IMR-90 (cell line): ENCODE data around the gene LRRN2. TPM values are rescaled to one million over a fixed set of nuclear protein-coding genes. Genes with fewer than 3 reads are reported as not detected.

Source experiments
- ATAC-seq: fragments of 200-7000 bp; cut with Tn5 transposase; 2 replicates; pipeline ENCODE4 v1.9.1; 2020; ENCODE audit warnings: low read depth, mild to moderate bottlenecking, moderate library complexity
- BruUV-seq: library from RNA; stranded (reverse); fragments of 400-500 nt; replicated peaks from 2 replicates; lab custom pipeline; 2021; lab: Mats Ljungman, UMichigan
- CTCF ChIA-PET: fragments of 300-600 bp; formaldehyde crosslinking; extraction: SDS; loops from one replicate; lab custom pipeline; 2021; ENCODE audit warnings: antibody characterized with exemption; lab: Yijun Ruan, JAX
- POLR2A ChIA-PET: fragments of 300-600 bp; sonication (Branson Sonifier 250); formaldehyde crosslinking; loops from one replicate; lab custom pipeline; 2022; ENCODE audit warnings: antibody characterized with exemption; ENCODE audit not compliant: unreplicated experiment; lab: Charles Lee
- DNase-seq: peaks from one replicate; pipeline ENCODE4 v3.0.0; 2013
- H2AFZ ChIP-seq: replicated peaks from 2 replicates; pipeline ENCODE3; 2013; ENCODE audit warnings: low read length, mild to moderate bottlenecking; ENCODE audit not compliant: poor library complexity
- H2AK5ac ChIP-seq: 2 replicates; pipeline ENCODE4 v1.6.1; 2013; ENCODE audit warnings: low read depth, low read length, inconsistent platforms
- H2AK9ac ChIP-seq: replicated peaks from 2 replicates; pipeline ENCODE3; 2013; ENCODE audit warnings: mild to moderate bottlenecking, low read depth, low read length, moderate library complexity; ENCODE audit not compliant: poor library complexity
- H2BK120ac ChIP-seq: 2 replicates; pipeline ENCODE4 v1.6.1; 2013; ENCODE audit warnings: low read depth, low read length, inconsistent platforms
- H2BK15ac ChIP-seq: 3 replicates; pipeline ENCODE4 v1.6.1; 2013; ENCODE audit warnings: low read depth, low read length, inconsistent platforms
- H2BK20ac ChIP-seq: 2 replicates; pipeline ENCODE4 v1.6.1; 2013; ENCODE audit warnings: low read depth, mild to moderate bottlenecking, inconsistent platforms, low read length, moderate library complexity
- H2BK5ac ChIP-seq: 2 replicates; pipeline ENCODE4 v1.6.1; 2013; ENCODE audit warnings: mild to moderate bottlenecking, low read depth, low read length, inconsistent platforms; ENCODE audit not compliant: poor library complexity, severe bottlenecking
- H3K14ac ChIP-seq: replicated peaks from 2 replicates; pipeline ENCODE4 v1.6.1; 2013; ENCODE audit warnings: low read depth, low read length, inconsistent platforms
- H3K18ac ChIP-seq: 2 replicates; pipeline ENCODE4 v1.6.1; 2013; ENCODE audit warnings: low read depth, low read length, control low read depth
- H3K23ac ChIP-seq: 2 replicates; pipeline ENCODE4 v1.6.1; 2013; ENCODE audit warnings: low read depth, low read length, inconsistent platforms
- H3K27ac ChIP-seq: 2 replicates; pipeline ENCODE4 v1.5.1; 2013; ENCODE audit warnings: mild to moderate bottlenecking, control low read depth, low read length; ENCODE audit not compliant: insufficient read depth
- H3K27me3 ChIP-seq: 2 replicates; pipeline ENCODE4 v1.6.1; 2013; ENCODE audit warnings: low read length; ENCODE audit not compliant: control insufficient read depth, insufficient read depth
- H3K36me3 ChIP-seq: 2 replicates; pipeline ENCODE4 v1.6.1; 2013; ENCODE audit warnings: low read length, mixed read lengths; ENCODE audit not compliant: control insufficient read depth, insufficient read depth
- H3K4ac ChIP-seq: 2 replicates; pipeline ENCODE4 v1.6.1; 2013; ENCODE audit warnings: low read depth, low read length, inconsistent platforms
- H3K4me1 ChIP-seq: 2 replicates; pipeline ENCODE4 v1.6.1; 2013; ENCODE audit warnings: low read length, mixed read lengths; ENCODE audit not compliant: control insufficient read depth, insufficient read depth
- H3K4me2 ChIP-seq: 2 replicates; pipeline ENCODE4 v1.6.1; 2013; ENCODE audit warnings: low read depth, mild to moderate bottlenecking, control low read depth, low read length, moderate library complexity
- H3K4me3 ChIP-seq: 2 replicates; pipeline ENCODE4 v1.5.1; 2013; ENCODE audit warnings: low read depth, mild to moderate bottlenecking, control low read depth, low read length, moderate library complexity; ENCODE audit not compliant: insufficient read depth
- H3K56ac ChIP-seq: 2 replicates; pipeline ENCODE4 v1.6.1; 2013; ENCODE audit warnings: low read length, inconsistent platforms; ENCODE audit not compliant: insufficient read depth; ENCODE audit errors: extremely low read depth
- H3K79me1 ChIP-seq, 2 experiments: 2 replicates each; pipeline ENCODE4 v1.6.1; 2013; ENCODE audit warnings: low read length in 2 of 2, inconsistent platforms in 1 of 2, low read depth in 1 of 2
- H3K9ac ChIP-seq: 2 replicates; pipeline ENCODE4 v1.6.1; 2013; ENCODE audit warnings: low read depth, low read length, control low read depth
- H3K9me1 ChIP-seq: 2 replicates; pipeline ENCODE4 v1.6.1; 2013; ENCODE audit warnings: low read length, inconsistent platforms; ENCODE audit not compliant: insufficient read depth
- H3K9me3 ChIP-seq: 2 replicates; pipeline ENCODE4 v1.6.1; 2013; ENCODE audit warnings: low read length; ENCODE audit not compliant: control insufficient read depth, insufficient read depth
- H4K20me1 ChIP-seq: 2 replicates; pipeline ENCODE4 v1.6.1; 2013; ENCODE audit warnings: low read length, inconsistent platforms; ENCODE audit not compliant: insufficient read depth
- H4K5ac ChIP-seq: 2 replicates; pipeline ENCODE4 v1.6.1; 2013; ENCODE audit warnings: mild to moderate bottlenecking, low read depth, low read length, control low read depth
- H4K8ac ChIP-seq, 2 experiments: 2 replicates each; pipeline ENCODE4 v1.6.1; 2013; ENCODE audit warnings: low read depth in 2 of 2, low read length in 2 of 2, control low read depth in 1 of 2, inconsistent platforms in 1 of 2
- H4K91ac ChIP-seq: 2 replicates; pipeline ENCODE4 v1.6.1; 2013; ENCODE audit warnings: low read depth, low read length, inconsistent platforms; ENCODE audit not compliant: insufficient read depth
- CEBPB ChIP-seq: IDR thresholded peaks from 2 replicates; pipeline ENCODE4 v1.6.1; 2012; ENCODE audit warnings: low read depth, low read length, improper control_type of control experiment
- MAZ ChIP-seq: IDR thresholded peaks from 2 replicates; pipeline ENCODE4 v1.6.1; 2012; ENCODE audit warnings: low read depth, mild to moderate bottlenecking, low read length, improper control_type of control experiment, moderate library complexity, borderline replicate concordance
- POLR2A ChIP-seq: IDR thresholded peaks from 2 replicates; pipeline ENCODE4 v1.6.1; 2012; ENCODE audit warnings: mild to moderate bottlenecking, low read depth, low read length
- RAD21 ChIP-seq: IDR thresholded peaks from 2 replicates; pipeline ENCODE4 v1.6.1; 2012; ENCODE audit warnings: low read length, improper control_type of control experiment
- RCOR1 ChIP-seq: IDR thresholded peaks from 2 replicates; pipeline ENCODE4 v1.6.1; 2012; ENCODE audit warnings: mild to moderate bottlenecking, low read length, improper control_type of control experiment; ENCODE audit not compliant: insufficient replicate concordance
- WGBS, 2 experiments: methylation state at CpG; one replicate each; pipeline versions ENCODE4 v1.1.5 to v1.1.7; 2013; ENCODE audit warnings: missing lambda C conversion rate in 2 of 2; ENCODE audit not compliant: insufficient read length in 1 of 2; ENCODE audit errors: extremely low coverage in 2 of 2; 5-methylcytosine and 5-hydroxymethylcytosine counted together
- dilution Hi-C: fragments of 300-500 bp; cut with HindIII; formaldehyde crosslinking; loops from one replicate; pipeline ENCODE4 v1.14.3; 2018; ENCODE audit warnings: low sequenced_read_pairs; ENCODE audit not compliant: unreplicated experiment
- in situ Hi-C: fragments of 300-500 bp; cut with MboI; formaldehyde crosslinking; loops from 3 replicates; pipeline ENCODE4 v1.14.3; 2019; ENCODE audit warnings: low sequenced_read_pairs, inconsistent platforms, mixed read lengths
- intact Hi-C: fragments of 100-400 bp; cut with micrococcal nuclease; formaldehyde crosslinking; loops from 2 replicates; pipeline ENCODE4 v1.10.0; 2022
- polyA plus RNA-seq, 3 experiments: library from polyadenylated mRNA; depleted of rRNA; stranded (reverse); fragments of >200 nt; gene quantifications; 2 replicates each; pipeline ENCODE4 v1.2.3, GENCODE V29; 2012; ENCODE audit warnings: low replicate concordance in 1 of 3
- total RNA-seq: library from RNA; depleted of rRNA; stranded (reverse); fragments of >200 nt; gene quantifications from 2 replicates; pipeline ENCODE4 v1.2.3, GENCODE V29; 2012
- TF ChIP-seq, protein P1 (sequence below): fragments of 150-350 bp; IDR thresholded peaks from 2 replicates; pipeline ENCODE4 v1.6.1; 2016; ENCODE audit warnings: low read depth, mild to moderate bottlenecking, low read length, moderate library complexity, borderline replicate concordance

Gene LRRN2
- total and polyA plus RNA-seq, 2 of the 4 experiments (the other 2 are of a cell fraction) = not detected

DNA sequence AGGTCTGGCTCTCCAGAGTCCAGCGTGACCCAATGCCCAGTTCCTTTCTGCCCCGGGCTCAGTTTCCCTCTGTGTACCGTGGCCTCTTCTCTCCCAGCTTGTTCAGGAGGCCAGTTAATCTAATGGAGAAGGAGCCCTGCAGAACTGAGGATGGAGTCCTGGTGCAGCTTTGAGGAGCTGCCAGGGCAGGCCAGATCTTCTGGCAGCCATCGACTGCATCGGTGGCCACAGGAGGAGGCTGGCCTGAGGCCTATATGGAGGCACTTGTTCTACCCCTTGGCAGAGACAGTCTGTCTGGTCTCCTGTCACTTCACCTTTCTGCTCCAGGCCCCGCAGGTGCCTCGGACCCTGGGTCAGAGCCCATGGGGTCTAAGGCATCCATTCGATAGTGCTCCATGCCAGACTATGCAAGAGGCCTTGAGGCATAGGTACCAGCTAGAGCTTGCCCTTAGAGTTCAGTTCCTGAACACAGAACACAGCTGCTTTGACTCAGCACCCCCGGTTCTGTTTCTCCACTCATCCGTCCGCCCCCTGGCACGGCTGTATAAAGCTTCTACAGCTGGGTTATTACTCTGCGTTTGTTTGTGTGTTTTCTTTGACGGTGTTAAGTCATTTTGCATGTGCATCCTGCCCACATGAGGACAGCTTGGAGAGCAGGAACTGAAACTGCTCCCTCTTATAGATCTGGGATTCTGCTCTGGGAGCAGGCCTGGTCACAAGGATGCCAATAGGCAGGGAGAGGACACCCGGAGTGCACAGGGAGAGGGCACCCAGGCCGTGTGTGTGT, 18.5 kb upstream of the LRRN2 start:
- no peak overlapping the region for H4K91ac ChIP-seq
- no peaks in the 10 kb centered on the region for H4K20me1 ChIP-seq
- TF ChIP-seq RAD21 (no peak), MAZ (no peak), CEBPB (no peak), POLR2A (no peak), RCOR1 (no peak)
- TF ChIP-seq, protein P1, sequence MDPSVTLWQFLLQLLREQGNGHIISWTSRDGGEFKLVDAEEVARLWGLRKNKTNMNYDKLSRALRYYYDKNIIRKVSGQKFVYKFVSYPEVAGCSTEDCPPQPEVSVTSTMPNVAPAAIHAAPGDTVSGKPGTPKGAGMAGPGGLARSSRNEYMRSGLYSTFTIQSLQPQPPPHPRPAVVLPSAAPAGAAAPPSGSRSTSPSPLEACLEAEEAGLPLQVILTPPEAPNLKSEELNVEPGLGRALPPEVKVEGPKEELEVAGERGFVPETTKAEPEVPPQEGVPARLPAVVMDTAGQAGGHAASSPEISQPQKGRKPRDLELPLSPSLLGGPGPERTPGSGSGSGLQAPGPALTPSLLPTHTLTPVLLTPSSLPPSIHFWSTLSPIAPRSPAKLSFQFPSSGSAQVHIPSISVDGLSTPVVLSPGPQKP = no peak
- no peak overlapping the region for H2BK120ac ChIP-seq
- H3K4me2 ChIP-seq = no peak overlapping the region
- H2BK15ac ChIP-seq = no peak overlapping the region
- H3K27ac ChIP-seq = no peak overlapping the region
- H3K4me3 ChIP-seq = no peak overlapping the region
- H3K18ac ChIP-seq = no peak overlapping the region
- no peaks in the 10 kb centered on the region for H3K4me1 ChIP-seq
- ATAC-seq (no peak), DNase-seq (no peak)
- BruUV-seq = no TSS peak
- no peaks in the 10 kb centered on the region for H3K79me1 ChIP-seq
- no peaks in the 10 kb centered on the region for H3K9me3 ChIP-seq
- no peak overlapping the region for H4K5ac ChIP-seq
- ChIA-PET POLR2A (no interaction called here), CTCF (no interaction called here)
- H3K9ac ChIP-seq = no peak overlapping the region
- intact Hi-C loops = no loop called here
- H3K14ac ChIP-seq = no peak overlapping the region
- no peak overlapping the region for H2BK20ac ChIP-seq
- H2AFZ ChIP-seq = no peak overlapping the region
- H2AK9ac ChIP-seq = no peak overlapping the region
- in situ Hi-C loops = no loop called here
- no peak overlapping the region for H4K8ac ChIP-seq
- no peaks in the 10 kb centered on the region for H3K9me1 ChIP-seq
- H3K4ac ChIP-seq = no peak overlapping the region
- H3K56ac ChIP-seq = no peak overlapping the region
- 55% methylated on average over 4 of the region's 16 CpGs; no CpG with 5 or more reads in 1 of the 2 experiments for WGBS, 2 experiments
- dilution Hi-C loops = no loop called here
- no peak overlapping the region for H2BK5ac ChIP-seq
- H2AK5ac ChIP-seq = no peak overlapping the region
- no peak overlapping the region for H3K23ac ChIP-seq
- no peaks in the 10 kb centered on the region for H3K36me3 ChIP-seq
- H3K27me3 ChIP-seq = peaks cover 12% of the 10 kb centered on the region
